GM19328 (cell line): ENCODE data around the gene NARS2.

Experiments used
- ATAC-seq: cut with Tn5 transposase; IDR thresholded peaks from one replicate; pipeline ENCODE4 v1.9.1; 2021; ENCODE audit warnings: mild to moderate bottlenecking, moderate library complexity; ENCODE audit not compliant: unreplicated experiment

The NARS2 gene

DNA sequence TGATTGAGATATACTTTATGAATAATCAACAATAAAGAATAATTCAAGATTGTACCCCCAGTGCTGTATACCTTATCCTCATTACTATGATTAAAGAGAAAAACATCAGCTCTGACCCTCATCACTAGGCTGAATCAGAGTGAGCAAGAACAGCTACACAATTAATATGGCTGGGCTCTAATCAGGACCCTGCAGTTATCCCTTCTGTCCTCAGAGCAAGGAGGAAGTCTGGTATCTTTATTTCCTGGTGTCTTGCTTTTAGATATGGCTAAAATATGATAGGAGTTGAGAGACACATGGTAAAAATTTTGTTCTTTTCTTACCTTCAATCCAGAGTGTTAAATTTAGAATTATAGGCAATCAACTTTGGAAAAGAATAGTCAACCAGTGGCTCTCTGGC is 128.5 kb downstream of the NARS2 start:
- ATAC-seq: no peak

DNA sequence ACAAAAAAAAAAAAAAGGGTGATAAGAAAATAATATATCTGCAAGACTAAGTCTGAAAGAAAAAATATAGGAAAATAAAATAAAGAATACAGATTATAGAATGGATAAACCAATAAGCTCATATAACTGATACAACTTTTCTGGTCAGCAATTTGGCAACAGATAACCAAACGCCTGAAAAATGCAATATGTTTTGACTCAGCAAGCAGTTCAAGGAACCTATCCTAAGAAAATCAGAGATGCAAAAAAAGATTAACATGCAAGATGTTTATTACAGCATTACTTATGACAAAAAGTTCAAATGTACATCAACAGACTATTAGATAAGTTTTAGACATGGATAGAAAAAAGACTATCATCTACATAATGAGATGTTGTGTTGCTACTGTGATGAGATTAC is 129.9 kb downstream of the NARS2 start:
- no peak for ATAC-seq

DNA sequence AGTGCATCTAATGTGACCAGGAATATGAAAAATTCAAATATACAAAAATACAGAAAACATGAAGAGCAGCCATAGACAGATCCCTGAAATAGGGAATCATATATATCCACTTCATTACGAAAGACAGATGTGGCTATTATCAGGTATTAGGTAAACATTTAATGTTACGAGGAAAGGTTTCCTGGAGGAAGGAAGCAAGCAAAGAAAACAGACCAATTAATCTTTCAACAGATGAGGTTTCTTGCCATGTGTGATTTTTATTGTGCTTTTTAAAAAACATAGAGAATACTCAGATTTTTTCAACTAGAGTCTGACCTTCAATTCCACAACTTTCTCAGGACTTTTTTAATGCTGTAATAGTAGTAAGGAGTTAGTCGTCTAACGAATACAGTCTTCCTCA is 132.7 kb downstream of the NARS2 start:
- no peak for ATAC-seq

DNA sequence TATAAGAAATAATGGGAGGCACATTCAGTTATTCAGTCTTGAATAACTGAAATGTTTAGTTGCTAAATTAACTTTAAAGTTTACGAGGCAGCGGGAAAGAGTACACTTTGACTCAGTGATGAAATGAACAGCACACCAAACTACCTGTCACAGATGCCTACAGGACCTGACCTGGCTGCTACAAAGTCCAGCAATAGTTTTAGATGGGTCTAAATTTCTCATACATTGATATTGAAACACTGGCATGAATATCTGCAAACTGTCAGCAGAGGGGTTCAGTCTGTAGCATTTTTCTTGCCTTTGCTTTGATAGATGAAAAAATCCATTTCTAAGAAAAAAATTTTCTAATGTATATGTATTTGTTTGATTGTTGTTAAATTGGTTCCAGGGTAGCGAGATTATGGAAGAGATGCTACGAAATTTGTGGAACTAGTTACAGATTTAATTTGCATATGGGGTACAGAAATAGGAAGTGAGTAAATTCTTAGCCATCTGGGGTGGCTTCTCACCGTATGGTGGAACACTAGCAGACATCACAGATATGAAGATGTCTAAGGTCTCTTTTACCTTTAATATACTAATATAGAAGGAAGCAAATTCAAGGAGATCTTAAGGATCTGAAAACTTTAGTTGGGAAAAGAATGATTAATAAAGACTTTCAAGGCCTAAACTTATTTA is 136.2 kb downstream of the NARS2 start:
- ATAC-seq: peak; percentile 84

DNA sequence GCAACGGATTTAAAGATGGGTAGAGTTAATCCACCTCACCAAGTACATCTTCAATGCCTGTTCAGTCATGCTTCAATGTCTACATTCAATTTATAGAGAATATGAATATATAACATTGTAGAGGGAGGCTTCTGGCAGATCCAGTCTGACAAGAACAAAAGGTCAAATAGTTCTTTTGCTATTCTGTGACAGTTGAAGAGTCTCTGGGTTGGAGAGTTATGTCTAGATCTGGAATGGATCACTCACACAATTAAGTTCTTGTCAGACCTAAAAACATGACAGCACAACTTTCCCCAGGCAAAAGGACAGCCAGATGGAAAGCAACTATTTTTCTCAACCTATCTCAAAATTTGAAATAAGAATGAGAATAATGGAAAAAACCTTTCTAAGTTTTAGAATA is 141.7 kb downstream of the NARS2 start:
- ATAC-seq: no peak

DNA sequence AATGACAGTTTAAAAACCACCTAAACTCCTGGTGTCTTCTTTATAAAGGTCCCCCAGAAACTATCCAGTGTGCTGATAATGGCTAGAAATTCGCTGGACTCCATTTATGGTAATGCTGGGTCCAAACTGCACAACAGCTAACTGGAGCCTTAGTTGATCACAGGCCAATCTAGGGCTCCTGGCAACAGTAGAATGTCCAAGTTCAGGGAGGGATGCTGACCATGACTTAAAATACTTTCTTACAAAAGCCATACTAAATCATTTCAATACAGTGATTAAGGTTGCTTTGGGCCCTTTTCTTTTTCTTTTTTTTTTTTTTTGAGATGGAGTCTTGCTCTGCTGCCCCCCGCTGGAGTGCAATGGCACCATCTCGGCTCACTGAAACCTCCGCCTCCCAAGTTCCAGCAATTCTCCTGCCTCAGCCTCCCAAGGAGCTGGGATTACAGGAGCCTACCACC is 142.6 kb downstream of the NARS2 start:
- ATAC-seq: no peak

DNA sequence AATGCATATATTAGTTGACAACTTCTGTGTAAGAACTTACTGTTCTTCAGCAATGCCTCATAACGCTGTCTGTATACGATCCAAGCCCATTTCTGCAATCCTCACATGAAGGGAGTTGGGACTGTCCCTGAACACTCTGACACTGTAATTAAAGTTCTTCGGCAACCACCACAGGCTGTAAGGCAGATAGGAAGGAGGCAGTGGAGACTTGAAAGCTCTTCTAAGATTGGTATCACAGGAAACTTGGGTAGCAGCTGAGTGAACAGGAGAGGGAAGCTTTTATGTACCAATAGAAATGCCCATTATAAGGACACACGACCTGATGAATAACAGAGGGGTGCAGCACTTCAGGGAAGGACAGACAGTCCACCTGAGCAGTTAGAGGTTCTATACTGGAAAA is 145.0 kb downstream of the NARS2 start:
- ATAC-seq: no peak

DNA sequence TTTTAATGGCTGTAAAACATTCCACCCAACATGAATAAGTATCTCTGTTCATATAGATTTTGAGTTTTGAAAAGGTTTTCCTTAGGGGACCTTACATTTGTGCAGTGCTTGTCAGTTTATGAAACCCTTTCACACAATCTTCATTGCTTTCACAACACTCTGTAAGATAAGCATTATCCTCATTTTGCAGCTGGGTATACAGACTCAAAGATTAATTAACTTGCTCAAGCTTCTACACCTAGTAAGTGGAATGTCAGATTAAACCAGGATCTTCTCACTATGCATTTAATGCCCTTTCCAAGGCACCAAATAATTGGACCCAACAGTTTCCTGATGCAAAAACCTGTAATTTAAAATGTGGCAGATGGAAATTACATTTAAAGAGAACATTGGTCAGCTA is 145.5 kb downstream of the NARS2 start:
- ATAC-seq: no peak

DNA sequence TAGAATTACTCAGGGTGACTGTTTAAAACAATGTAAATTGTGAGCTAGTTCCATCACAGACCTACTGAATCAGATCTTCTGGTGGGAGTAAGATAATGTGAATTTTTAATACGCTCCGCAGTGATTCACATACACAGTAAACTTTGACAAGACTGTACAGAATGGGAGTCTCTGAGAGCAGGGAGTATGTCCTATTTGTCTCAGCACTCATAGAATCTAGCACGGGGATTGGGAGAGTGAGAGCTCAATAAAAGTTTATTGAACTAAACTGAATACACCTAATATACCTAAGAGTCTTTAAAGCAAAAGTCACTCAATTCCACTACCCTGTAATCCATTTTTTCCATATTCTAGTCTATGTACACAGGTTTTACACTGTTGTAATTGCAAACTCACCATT is 145.9 kb downstream of the NARS2 start:
- no peak for ATAC-seq

DNA sequence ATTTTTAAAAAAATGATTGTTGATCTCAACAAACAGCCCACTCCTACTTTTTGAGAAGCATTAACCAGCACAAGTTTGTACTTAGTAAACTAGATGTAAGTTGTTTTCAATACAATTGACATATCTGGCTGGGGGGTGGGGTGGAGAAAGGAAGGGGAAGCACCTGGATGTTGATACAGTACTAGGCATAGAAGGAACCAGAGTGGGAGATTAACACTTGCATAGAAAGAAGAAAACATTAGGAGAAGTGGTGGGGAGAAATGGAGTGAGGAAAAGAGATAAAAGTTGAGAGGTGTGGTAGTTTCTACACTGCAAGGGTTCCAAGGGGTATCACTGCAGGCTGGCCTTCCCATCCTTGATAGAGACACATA is 146.4 kb downstream of the NARS2 start:
- ATAC-seq: no peak

DNA sequence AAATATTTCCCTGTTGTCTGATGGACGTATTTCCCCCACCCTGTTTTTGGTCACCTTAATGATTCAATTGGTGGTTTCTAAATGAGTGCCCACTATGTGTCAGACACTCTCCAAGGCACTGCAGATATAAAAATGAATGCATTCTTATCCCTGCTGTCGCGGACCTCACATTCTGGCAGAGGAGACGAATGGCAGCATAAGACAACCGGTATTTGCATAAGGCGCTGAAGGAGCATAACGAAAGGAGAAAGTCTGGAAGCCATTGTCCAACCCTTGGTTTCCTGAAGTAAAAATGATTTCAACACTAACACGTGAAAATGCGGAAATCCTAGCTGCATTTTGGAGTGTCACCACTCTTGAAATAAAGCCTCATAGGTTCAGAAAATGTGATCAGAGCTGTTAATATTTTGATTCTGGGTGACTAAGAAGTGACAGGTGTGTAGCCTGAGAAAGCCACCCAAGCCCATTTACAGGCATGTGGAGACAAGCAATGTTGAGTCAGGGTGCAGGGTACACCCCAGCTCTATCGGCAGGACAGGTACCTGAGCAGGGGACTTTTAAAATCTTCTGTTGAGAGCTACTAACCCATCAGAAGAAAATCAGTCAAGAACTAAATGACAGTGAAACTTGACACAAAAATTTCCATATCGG is 146.9 kb downstream of the NARS2 start:
- no peak for ATAC-seq

DNA sequence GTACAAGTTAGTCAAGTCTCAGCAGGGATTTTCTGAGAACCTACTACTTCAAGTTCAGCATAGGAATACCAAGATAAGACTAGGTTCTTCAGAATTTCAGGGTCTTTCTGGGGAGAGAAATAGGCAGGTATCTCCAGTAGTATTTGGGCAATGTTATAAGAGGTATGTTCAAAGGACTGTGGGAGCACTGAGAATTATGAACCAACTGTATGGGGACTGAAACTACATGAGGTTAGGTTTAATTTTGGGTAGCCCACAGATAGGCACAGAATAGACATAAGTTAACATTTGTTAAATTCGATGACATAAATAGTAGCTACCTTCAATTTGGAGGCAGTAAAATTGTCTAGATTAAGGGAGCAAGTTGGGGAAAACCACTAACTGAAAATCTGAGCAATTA is 147.8 kb downstream of the NARS2 start:
- ATAC-seq: no peak

DNA sequence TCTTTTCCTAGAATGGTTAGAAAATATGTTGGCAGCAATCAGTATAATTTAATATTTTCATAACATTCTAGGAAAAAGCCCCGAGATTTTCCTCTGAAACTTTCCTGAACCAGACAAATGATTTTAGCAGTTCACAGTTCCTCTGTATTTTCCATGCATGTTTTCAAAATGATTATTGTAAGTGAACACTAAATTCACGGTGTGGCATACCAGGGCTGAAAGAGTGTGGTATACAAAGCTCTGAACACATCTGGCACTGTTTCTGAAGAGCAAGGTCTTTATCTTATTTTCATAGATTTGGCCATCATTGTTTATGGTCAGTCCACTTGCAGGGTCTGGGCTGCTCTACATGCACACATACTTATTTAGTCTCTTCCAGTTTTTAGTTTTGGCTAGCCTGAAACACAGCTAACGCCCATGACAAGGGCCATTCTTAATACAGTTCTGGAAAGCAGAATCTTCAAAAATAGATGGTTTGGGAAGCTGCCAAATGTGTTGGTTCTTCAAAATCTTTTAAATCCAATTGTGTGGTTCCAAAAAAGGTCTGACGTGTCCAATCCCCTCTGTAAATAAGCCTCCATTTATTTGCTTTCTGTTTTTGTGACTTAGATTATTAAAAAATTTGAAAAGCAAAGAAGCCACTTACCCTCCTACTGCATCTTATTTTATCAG is 149.1 kb downstream of the NARS2 start:
- ATAC-seq: no peak

DNA sequence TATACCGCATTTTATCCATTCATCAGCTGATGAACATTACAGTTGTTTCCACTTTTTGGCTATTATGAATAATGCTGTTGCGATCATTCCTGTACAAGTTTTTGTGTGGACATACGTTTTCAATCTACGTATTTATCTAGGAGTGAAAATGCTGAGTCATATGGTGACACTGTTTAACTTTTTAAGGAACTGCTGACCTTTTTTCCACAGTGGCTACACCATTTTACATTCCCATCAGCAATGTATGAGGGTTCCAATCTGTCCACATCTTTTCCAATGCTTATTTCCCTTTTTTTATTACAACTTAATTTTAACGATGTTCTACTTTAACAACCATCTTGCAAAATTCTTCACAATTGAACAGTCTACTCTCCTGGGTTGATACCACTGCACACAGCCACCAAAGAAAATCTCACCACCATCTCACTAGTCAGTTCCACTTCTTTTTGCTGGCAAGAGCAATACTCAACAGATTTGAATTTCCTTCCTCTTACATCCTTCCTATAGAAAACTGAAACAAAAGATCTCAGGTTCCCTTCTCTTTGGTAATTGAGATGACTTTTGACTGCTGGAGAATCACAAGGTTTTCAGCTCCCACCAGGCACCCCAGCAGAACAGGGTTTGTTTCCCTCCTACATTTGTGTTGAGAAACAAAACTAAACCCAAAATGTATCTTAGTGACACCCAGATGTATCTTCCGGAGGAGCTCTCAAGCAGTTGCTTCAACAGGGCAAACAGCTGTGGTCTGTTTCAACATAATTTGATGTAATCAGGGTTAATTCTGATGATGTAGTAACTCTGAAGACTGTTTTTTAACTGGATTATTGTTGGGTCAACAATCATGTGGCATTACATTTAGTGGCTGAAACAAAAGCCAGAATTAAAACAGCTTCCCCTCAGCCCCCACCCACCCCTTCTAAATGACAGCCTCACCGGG is 150.1 kb downstream of the NARS2 start:
- ATAC-seq: no peak

DNA sequence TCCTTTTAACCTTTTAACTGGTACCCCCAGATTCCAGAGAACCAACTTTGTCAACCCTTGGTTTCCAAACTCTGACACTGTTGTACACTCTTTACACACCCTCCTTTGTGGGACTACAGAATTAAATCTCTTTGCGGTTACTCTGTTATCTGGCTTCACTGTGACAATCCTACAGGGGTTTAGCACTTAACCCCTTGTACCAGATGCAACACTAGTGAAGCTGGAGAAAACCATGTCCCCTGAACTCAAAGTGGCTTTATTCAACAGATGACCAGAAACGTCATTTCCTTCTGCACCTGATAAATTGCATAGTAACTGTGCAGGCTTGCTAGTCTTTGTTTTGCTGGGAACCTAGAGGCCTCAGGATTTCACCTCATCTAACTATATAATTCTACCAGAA is 151.4 kb downstream of the NARS2 start:
- no peak for ATAC-seq

DNA sequence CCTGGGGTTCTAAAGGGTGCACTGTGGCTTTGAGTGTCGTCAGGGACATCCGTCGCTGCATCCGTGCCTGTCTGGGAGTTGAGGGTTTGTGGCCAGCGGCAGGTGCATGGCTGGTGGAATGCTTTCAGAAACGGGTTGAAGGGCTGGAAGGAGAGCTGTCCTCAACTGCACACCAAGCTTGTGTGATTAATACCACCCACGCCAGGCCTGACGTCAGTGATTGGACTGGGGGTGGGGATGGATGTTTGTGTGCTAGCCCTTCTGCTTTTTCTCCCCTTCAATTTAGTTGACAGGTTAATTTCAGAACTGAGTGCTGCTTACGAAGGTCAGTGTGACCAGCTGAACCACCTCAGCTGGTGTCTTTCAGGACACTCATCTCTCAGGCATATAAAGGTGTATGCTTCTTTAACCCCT is 153.9 kb downstream of the NARS2 start:
- ATAC-seq: no peak

DNA sequence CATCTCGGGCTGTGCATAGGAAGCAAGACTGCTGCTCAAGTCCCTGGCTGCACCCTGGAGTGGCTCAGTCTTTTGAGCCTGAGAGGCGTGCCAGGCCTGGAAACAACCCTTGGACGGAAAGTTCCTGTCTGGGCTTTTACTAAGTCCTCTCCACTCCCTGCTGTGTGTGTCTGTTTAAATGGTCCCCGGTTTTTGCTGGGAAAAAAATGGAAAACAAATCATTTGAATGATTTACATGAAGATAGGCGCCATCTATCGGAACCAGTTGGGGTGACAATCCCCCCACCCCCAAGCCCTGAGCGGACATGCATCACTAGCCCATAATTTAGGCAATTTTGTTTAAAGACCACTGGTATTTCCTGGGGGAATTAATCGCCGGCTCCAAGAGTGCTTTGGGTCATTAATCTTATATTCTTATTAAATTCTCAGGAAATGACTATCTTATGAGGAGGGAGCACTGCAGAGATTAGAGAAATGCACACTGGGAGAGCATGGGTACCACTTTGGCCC is 154.4 kb downstream of the NARS2 start:
- ATAC-seq: no peak

DNA sequence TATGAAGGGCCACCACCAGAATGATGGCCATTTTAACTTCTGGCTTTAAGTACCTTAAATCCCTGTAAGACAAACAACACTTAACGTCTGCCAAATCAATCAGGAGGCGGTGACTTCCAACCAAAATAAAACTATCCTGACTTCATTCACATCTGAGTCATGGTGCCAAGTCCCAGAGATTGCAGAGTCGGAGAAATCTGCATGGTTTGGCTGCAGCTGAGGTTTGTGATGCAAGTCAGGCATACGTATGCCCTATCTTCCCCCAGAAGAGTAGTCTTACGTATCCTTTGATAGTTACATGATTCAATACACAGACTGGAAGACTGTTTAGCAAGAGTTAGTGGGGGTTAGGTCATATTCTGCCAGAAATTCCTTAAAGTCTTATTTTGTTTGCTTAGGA is 155.3 kb downstream of the NARS2 start:
- ATAC-seq: no peak

DNA sequence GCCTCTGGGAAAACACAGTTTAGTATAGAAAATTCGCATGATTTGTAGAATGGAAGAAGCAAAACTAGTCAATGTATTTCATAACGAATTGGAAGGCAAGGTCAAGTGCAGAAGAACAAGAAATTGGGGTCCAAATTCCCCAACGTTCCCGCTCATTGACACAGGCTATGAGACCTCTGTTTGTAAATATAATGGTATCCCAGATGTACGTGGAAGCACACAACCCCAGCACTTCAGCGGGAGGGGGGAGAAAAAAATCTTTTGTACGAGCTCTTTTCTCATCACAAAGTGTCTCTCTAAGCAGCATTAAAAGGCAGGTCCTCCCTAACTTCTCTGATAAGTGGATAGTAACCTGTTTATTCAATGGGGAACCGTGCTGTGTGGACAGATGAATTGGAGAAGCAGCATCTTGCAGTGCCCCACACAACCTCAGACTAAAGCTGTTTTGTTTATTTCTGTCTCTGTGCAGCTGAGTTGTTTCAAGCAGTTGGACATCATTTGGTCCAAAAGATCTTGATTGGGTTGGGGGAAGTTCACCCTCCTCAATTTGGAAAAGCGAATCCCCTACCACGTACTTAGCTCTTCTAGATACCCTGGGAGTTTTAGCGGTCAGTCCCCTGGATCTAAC is 156.0 kb downstream of the NARS2 start:
- ATAC-seq: no peak

DNA sequence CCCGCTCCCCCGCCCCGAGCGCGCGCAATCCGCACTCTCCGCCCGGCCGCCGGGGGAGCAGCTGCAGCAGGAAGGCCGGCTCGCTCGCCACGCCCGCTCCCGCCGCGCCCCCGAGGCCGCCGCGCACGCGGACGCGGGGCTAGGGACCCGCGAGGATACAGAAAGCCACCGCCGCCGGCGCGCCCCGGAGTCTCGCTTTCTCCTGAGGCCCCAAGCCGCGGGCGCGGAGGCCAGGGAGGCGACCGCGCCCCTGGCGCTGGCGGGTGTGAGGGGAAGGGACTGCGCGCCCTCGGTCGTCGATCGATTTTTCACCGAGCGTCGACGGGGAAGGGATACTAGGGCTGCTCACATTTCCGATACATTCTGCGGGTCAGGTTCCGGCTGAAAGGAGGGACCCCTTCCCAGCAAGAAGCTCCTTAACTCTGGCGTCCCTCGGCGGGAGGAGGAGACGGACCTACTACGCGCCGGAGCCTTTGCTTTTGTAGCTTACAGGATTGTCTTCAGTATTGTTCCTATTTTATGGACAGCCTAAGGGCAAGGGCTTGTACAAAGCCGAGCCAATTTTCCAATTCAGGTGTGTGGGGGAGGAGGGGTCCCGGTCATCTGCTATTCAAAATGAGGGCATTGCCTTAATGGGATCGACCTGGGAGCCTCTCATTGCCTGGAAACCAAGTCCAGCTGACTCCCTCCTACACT is 156.6 kb downstream of the NARS2 start:
- peak; percentile 47 for ATAC-seq
